OCI-LY7 (cell line): Measurements from ENCODE around the gene HGS. TPM values are rescaled to one million over a fixed set of nuclear protein-coding genes. Genes with fewer than 3 reads are reported as not detected.

Experiments used
- BruUV-seq: library from RNA; stranded (reverse); fragments of 400-500 nt; replicated peaks from 2 replicates; lab custom pipeline; 2021; lab: Mats Ljungman, UMichigan
- CTCF ChIA-PET: fragments of 300-600 bp; sonication (Branson Sonifier 250); formaldehyde crosslinking; loops from one replicate; lab custom pipeline; 2022; ENCODE audit warnings: antibody characterized with exemption; ENCODE audit not compliant: unreplicated experiment; lab: Charles Lee
- POLR2A ChIA-PET: fragments of 300-600 bp; sonication (Branson Sonifier 250); formaldehyde crosslinking; loops from one replicate; lab custom pipeline; 2022; ENCODE audit warnings: antibody characterized with exemption; lab: Charles Lee
- DNase-seq: peaks from one replicate; pipeline ENCODE4 v3.0.0-alpha.2; 2015; ENCODE audit warnings: low spot score
- H2AFZ ChIP-seq: fragments of 200-600 bp; sonication (generic), shearing (Covaris generic); 2 replicates; pipeline ENCODE4 v1.6.1; 2014; ENCODE audit warnings: mild to moderate bottlenecking, antibody characterized with exemption, low read length, moderate library complexity
- H3K27ac ChIP-seq: fragments of 200-600 bp; sonication (generic); 2 replicates; pipeline ENCODE4 v1.5.1; 2014; ENCODE audit warnings: mixed run types, low read depth, mild to moderate bottlenecking, moderate library complexity, low read length, inconsistent platforms; ENCODE audit not compliant: poor library complexity, severe bottlenecking
- H3K36me3 ChIP-seq: fragments of 200-600 bp; sonication (generic); 2 replicates; pipeline ENCODE4 v1.6.1; 2014; ENCODE audit warnings: mild to moderate bottlenecking, antibody characterized with exemption, low read length, moderate library complexity, mixed read lengths; ENCODE audit not compliant: insufficient read depth
- H3K4me1 ChIP-seq: fragments of 200-600 bp; sonication (generic); 2 replicates; pipeline ENCODE4 v1.5.1; 2014; ENCODE audit warnings: mild to moderate bottlenecking, low read length; ENCODE audit not compliant: insufficient read depth, poor library complexity, severe bottlenecking
- H3K4me2 ChIP-seq: fragments of 200-600 bp; sonication (generic); 2 replicates; pipeline ENCODE4 v1.6.1; 2014; ENCODE audit warnings: mild to moderate bottlenecking, low read length
- H3K4me3 ChIP-seq: fragments of 200-600 bp; sonication (generic); 2 replicates; pipeline ENCODE4 v1.5.1; 2014; ENCODE audit warnings: mild to moderate bottlenecking, low read depth, low read length; ENCODE audit not compliant: poor library complexity, severe bottlenecking
- H3K79me2 ChIP-seq: fragments of 200-600 bp; sonication (generic); 2 replicates; pipeline ENCODE4 v1.6.1; 2016; ENCODE audit warnings: low read depth, mild to moderate bottlenecking, low read length, moderate library complexity, mixed read lengths; ENCODE audit not compliant: insufficient read depth
- H3K9me2 ChIP-seq: fragments of 200-600 bp; sonication (generic); 2 replicates; pipeline ENCODE4 v1.6.1; 2016; ENCODE audit warnings: mild to moderate bottlenecking, low read length, mixed read lengths; ENCODE audit not compliant: insufficient read depth
- H3K9me3 ChIP-seq: fragments of 200-600 bp; sonication (generic); 2 replicates; pipeline ENCODE4 v1.6.1; 2014; ENCODE audit warnings: mild to moderate bottlenecking, mixed run types, low read length, mixed read lengths
- H4K20me1 ChIP-seq: fragments of 200-600 bp; sonication (generic); 2 replicates; pipeline ENCODE4 v1.6.1; 2014; ENCODE audit warnings: mild to moderate bottlenecking, antibody characterized with exemption, low read length, moderate library complexity, mixed read lengths; ENCODE audit not compliant: insufficient read depth
- CTCF ChIP-seq: fragments of 200-600 bp; sonication (generic); conservative IDR thresholded peaks from 2 replicates; pipeline ENCODE4 v1.5.1; 2014; ENCODE audit warnings: mild to moderate bottlenecking, antibody characterized with exemption, low read length, moderate library complexity, mixed read lengths
- EZH2phosphoT487 ChIP-seq: fragments of 200-600 bp; sonication (generic); IDR thresholded peaks from 2 replicates; pipeline ENCODE4 v1.6.1; 2018; ENCODE audit warnings: low read depth, borderline replicate concordance, mild to moderate bottlenecking, mixed run types, antibody characterized with exemption, low read length, moderate library complexity, mixed read lengths
- intact Hi-C: fragments of 100-400 bp; cut with micrococcal nuclease; formaldehyde crosslinking; loops from one replicate; pipeline ENCODE4 v1.10.0; 2022; ENCODE audit not compliant: unreplicated experiment
- total RNA-seq, 2 experiments: library from RNA; depleted of rRNA in 1 of 2; stranded (reverse); fragments of >200 nt in 1 of 2; shearing (Covaris generic) in 1 of 2; gene quantifications; 2 replicates each; pipeline ENCODE4 v1.2.3, GENCODE V29; 2014 to 2022

HGS gene
- total RNA-seq, 2 experiments from 2014 or later = 162 to 175 TPM

DNA sequence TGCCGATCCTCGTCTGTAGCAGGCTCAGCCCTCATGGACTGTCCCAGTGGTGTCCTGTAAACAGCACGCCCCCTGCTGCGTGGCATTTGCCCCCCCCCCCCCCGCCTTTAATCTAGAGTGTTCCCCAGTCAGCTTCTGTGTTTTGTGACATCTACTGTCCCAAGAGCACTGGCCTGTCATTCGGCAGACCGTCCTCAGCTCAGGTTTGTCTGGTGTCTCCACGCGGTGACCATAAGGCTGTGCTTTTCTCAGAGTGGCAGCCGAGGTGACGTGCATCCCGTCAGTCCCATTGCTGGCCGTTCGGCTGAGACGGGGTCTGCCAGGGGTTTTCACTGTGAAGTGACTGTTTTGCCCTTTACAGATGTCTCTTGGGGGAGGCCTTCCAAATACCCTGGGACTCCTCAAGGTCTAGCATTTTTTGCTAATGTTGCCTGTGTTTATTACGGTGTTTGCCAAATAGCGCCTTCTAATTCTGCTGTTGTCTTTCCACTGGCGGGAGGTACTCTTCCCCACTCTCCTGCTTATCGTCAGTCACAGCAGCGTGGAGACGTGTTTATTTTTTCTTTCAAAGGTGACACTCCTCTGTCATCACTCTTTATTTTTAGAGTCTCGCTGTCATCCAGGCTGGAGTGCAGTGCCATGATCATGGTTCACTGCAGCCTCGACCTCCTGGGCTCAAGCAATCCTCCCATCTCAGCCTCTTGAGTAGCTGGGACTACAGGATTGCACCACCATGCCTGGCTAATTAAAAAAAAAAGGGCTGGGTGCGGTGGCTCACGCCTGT lies 13.6 kb downstream of the HGS start:
- Histone ChIP-seq H2AFZ (no peak overlapping the region), H3K79me2 (peaks cover 37% of the 10 kb centered on the region), H3K9me3 (no peaks in the 10 kb centered on the region), H3K4me2 (no peak overlapping the region), H4K20me1 (peaks cover 9% of the 10 kb centered on the region; the same call in 1 of the 2 replicates), H3K4me1 (peaks cover 16% of the 10 kb centered on the region), H3K27ac (no peak overlapping the region), H3K36me3 (peaks cover 98% of the 10 kb centered on the region), H3K4me3 (no peak overlapping the region), H3K9me2 (no peaks in the 10 kb centered on the region)
- CTCF ChIA-PET = no interaction called here
- BruUV-seq = no TSS peak
- no peak for TF ChIP-seq EZH2phosphoT487
- no peak for TF ChIP-seq CTCF
- POLR2A ChIA-PET = no interaction called here
- no peak for DNase-seq
- intact Hi-C loops = no loop called here

DNA sequence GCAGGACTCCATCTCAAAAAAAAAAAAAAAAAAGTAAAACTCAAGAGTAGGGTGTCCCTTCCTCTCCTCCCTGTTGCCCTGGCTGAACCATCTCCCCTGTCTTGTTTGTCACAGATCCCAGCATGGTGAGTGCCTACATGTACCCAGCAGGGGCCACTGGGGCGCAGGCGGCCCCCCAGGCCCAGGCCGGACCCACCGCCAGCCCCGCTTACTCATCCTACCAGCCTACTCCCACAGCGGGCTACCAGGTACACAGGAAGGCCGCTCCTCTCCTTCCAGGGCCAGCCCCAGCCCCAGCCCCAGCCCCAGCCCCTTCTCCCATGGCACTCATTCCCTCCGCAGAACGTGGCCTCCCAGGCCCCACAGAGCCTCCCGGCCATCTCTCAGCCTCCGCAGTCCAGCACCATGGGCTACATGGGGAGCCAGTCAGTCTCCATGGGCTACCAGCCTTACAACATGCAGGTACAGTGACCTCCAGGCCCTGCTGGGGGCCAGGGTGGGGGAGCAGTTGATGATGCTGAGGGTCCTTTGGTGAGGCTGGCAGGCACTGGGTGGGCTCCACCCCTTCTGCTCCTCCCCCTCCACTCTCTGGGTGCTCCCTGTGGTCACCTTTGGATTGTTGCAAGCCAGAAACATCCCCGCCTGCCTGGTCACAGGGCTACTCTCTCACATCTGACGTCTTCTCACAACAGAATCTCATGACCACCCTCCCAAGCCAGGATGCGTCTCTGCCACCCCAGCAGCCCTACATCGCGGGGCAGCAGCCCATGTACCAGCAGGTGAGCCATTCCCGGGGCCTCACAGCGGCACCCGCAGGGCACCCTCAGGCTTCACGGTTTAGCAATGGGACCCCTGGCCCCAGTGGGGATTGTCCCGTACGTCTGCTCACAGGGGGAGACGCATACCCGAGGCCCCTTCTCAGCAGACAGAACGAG lies 16.8 kb downstream of the HGS start:
- Histone ChIP-seq H3K27ac (no peak overlapping the region), H3K9me2 (no peaks in the 10 kb centered on the region), H3K4me3 (peak overlapping the region; percentile 92), H3K79me2 (peaks cover 66% of the 10 kb centered on the region), H3K36me3 (peaks cover 91% of the 10 kb centered on the region), H4K20me1 (peaks cover 12% of the 10 kb centered on the region; the same call in 1 of the 2 replicates), H3K4me2 (peak overlapping the region; percentile 92), H3K4me1 (peaks cover 23% of the 10 kb centered on the region), H3K9me3 (no peaks in the 10 kb centered on the region), H2AFZ (no peak overlapping the region)
- intact Hi-C loops = no loop called here
- POLR2A ChIA-PET = no interaction called here
- CTCF ChIA-PET = no interaction called here
- TF ChIP-seq EZH2phosphoT487 (no peak), CTCF (no peak)
- no peak for DNase-seq
- BruUV-seq = no TSS peak
